ENCODE measurements around the gene GAGE12D.
"Not testable (repeated sequence)": the region's sequence is repeated elsewhere in the genome, so short reads cannot be mapped to it uniquely, and the experiment has no call there.

Gene GAGE12D

GRCh38 chrX:49541433-49541832 lies at the start of gene GAGE12D:
Gene GAGE12D, plus strand, starts transcription at chrX:49541733. Its CDS starts 1,155 bp downstream, at chrX:49542888.
- not testable (repeated sequence) for DNase-seq (ENCODE audit: low read depth)

- DNase-seq (ENCODE audit: low read depth) = not testable (repeated sequence)
Measured at GRCh38 chrX:49531877-49532276, 9.7 kb upstream of the GAGE12D start, which contains the start of gene GAGE12C. Gene GAGE12C, plus strand, starts transcription at chrX:49532177. Its CDS starts 1,155 bp downstream, at chrX:49533332.

- DNase-seq (ENCODE audit: low read depth) = not testable (repeated sequence)
Measured at GRCh38 chrX:49550989-49551388, 9.5 kb downstream of the GAGE12D start, which contains the start of gene GAGE12E. Gene GAGE12E, plus strand, starts transcription at chrX:49551289. Its CDS starts 1,155 bp downstream, at chrX:49552444.

- not testable (repeated sequence) for DNase-seq (ENCODE audit: low read depth)
Measured at GRCh38 chrX:49560542-49560941, 19.0 kb downstream of the GAGE12D start, which contains the start of gene GAGE12F. Gene GAGE12F, plus strand, starts transcription at chrX:49560842. Its CDS starts 1,155 bp downstream, at chrX:49561997.

GRCh38 chrX:49568728-49569127 lies 27.2 kb downstream of the GAGE12D start:
- not testable (repeated sequence) for DNase-seq (ENCODE audit: low read depth)

- DNase-seq (ENCODE audit: low read depth) = not testable (repeated sequence)
Measured at GRCh38 chrX:49569152-49569551, 27.6 kb downstream of the GAGE12D start.

GRCh38 chrX:49570100-49570499 lies 28.6 kb downstream of the GAGE12D start, which contains the start of gene GAGE12G:
Gene GAGE12G, plus strand, starts transcription at chrX:49570400. Its CDS starts 1,155 bp downstream, at chrX:49571555.
- DNase-seq (ENCODE audit: low read depth) = not testable (repeated sequence)

GRCh38 chrX:49579649-49580048 lies 38.1 kb downstream of the GAGE12D start, which contains the start of gene GAGE12H:
Gene GAGE12H, plus strand, starts transcription at chrX:49579949. Its CDS starts 1,155 bp downstream, at chrX:49581104.
- not testable (repeated sequence) for DNase-seq (ENCODE audit: low read depth)

- not testable (repeated sequence) for DNase-seq (ENCODE audit: low read depth)
Measured at GRCh38 chrX:49589196-49589595, 47.7 kb downstream of the GAGE12D start, which contains the start of gene GAGE2A. Gene GAGE2A, plus strand, starts transcription at chrX:49589496. Its CDS starts 1,155 bp downstream, at chrX:49590651.

GRCh38 chrX:49589769-49590478 lies 48.4 kb downstream of the GAGE12D start:
- not testable (repeated sequence) for DNase-seq (ENCODE audit: low read depth)

GRCh38 chrX:49590488-49590887 lies 49.0 kb downstream of the GAGE12D start:
- DNase-seq (ENCODE audit: low read depth) = not testable (repeated sequence)

Data from HS-27A (cell line).